ENCODE results near the gene MYCN.
"Not testable (repeated sequence)": the region's sequence is repeated elsewhere in the genome, so short reads cannot be mapped to it uniquely, and the experiment has no call there.

The MYCN gene

GRCh38 chr2:15907461-15908324, 32.7 kb upstream of the MYCN start:
- no peak for DNase-seq

GRCh38 chr2:15908371-15908770, 32.0 kb upstream of the MYCN start:
- DNase-seq = no peak

- DNase-seq = no peak
Observed at GRCh38 chr2:15909157-15909556, 31.2 kb upstream of the MYCN start.

GRCh38 chr2:15909736-15910135, 30.6 kb upstream of the MYCN start:
- DNase-seq = no peak

GRCh38 chr2:15911270-15911669, 29.1 kb upstream of the MYCN start:
- DNase-seq = not testable (repeated sequence)

GRCh38 chr2:15911686-15912085, 28.7 kb upstream of the MYCN start:
- no peak for DNase-seq

GRCh38 chr2:15912203-15912602, 28.1 kb upstream of the MYCN start:
- DNase-seq = peak in 24 of 51 donors; percentile 4 to 51 (median 19)

- no peak for DNase-seq
Observed at GRCh38 chr2:15913146-15913545, 27.2 kb upstream of the MYCN start.

- peak in 16 of 51 donors; percentile 3 to 51 (median 18) for DNase-seq
Observed at GRCh38 chr2:15914596-15915385, 25.6 kb upstream of the MYCN start.

- DNase-seq = not testable (repeated sequence)
Observed at GRCh38 chr2:15915546-15915945, 24.8 kb upstream of the MYCN start.

- no peak for DNase-seq
Observed at GRCh38 chr2:15916336-15916735, 24.0 kb upstream of the MYCN start.

GRCh38 chr2:15918761-15919356, 21.5 kb upstream of the MYCN start:
- DNase-seq = no peak

- no peak for DNase-seq
Observed at GRCh38 chr2:15919716-15920434, 20.5 kb upstream of the MYCN start.

GRCh38 chr2:15920696-15921095, 19.7 kb upstream of the MYCN start:
- DNase-seq = no peak

- no peak for DNase-seq
Observed at GRCh38 chr2:15923597-15923996, 16.8 kb upstream of the MYCN start.

GRCh38 chr2:15925819-15926218, 14.5 kb upstream of the MYCN start:
- no peak for DNase-seq

- no peak for DNase-seq
Observed at GRCh38 chr2:15926252-15926651, 14.1 kb upstream of the MYCN start.

GRCh38 chr2:15927551-15928218, 12.7 kb upstream of the MYCN start:
- no peak for DNase-seq

- DNase-seq = not testable (repeated sequence)
Observed at GRCh38 chr2:15929008-15929407, 11.3 kb upstream of the MYCN start.

GRCh38 chr2:15929861-15930260, 10.5 kb upstream of the MYCN start:
- DNase-seq = no peak
